HepG2 (cell line): ENCODE data around the gene LYSMD3. TPM values are rescaled to one million over a fixed set of nuclear protein-coding genes. Genes with fewer than 3 reads are reported as not detected.
A peak's percentile ranks its signal among the peaks of the same experiment; 100 is the strongest.

ENCODE experiments used
- ATF7 ChIP-seq, 2 experiments: fragments of 450-650 bp in 1 of 2; sonication (generic) in 1 of 2; formaldehyde crosslinking in 1 of 2; IDR thresholded peaks; 2 replicates each; pipeline versions ENCODE4 v1.4.0 to v1.6.1; 2016 to 2020; ENCODE audit warnings: antibody characterized with exemption in 1 of 2, mild to moderate bottlenecking in 1 of 2, missing genetic modification reagents in 1 of 2
- CBX1 ChIP-seq: IDR thresholded peaks from one replicate; pipeline ENCODE4 v1.6.1; 2016; ENCODE audit warnings: antibody characterized with exemption, low read depth
- CEBPZ ChIP-seq: IDR thresholded peaks from 2 replicates; pipeline ENCODE4 v1.6.1; 2012; ENCODE audit warnings: low read length, improper control_type of control experiment
- E2F5 ChIP-seq: sonication (generic); formaldehyde crosslinking; conservative IDR thresholded peaks from 2 replicates; pipeline ENCODE4 v1.4.0; 2020; ENCODE audit warnings: missing genetic modification reagents
- EP300 ChIP-seq, 3 experiments: sonication (generic) in 1 of 3; formaldehyde crosslinking in 1 of 3; IDR thresholded peaks; 2 replicates each; pipeline versions ENCODE4 v1.5.1 to v1.6.1; 2011 to 2020; ENCODE audit warnings: low read depth in 2 of 3, low read length in 2 of 3, borderline replicate concordance in 1 of 3, improper control_type of control experiment in 1 of 3, mild to moderate bottlenecking in 1 of 3, missing genetic modification reagents in 1 of 3, moderate library complexity in 1 of 3
- GABPB1 ChIP-seq: IDR thresholded peaks from 2 replicates; pipeline ENCODE4 v1.6.1; 2016; ENCODE audit warnings: mild to moderate bottlenecking, missing genetic modification reagents, moderate library complexity, missing compliant biosample characterization
- HDAC1 ChIP-seq: sonication (generic); formaldehyde crosslinking; IDR thresholded peaks from 2 replicates; pipeline ENCODE4 v1.5.1; 2020; ENCODE audit warnings: mild to moderate bottlenecking, missing genetic modification reagents
- HNF4A ChIP-seq: sonication (generic); formaldehyde crosslinking; IDR thresholded peaks from 2 replicates; pipeline ENCODE4 v1.4.0; 2020; ENCODE audit warnings: missing genetic modification reagents
- KDM5B ChIP-seq: sonication (generic); formaldehyde crosslinking; IDR thresholded peaks from 2 replicates; pipeline ENCODE4 v1.4.0; 2020; ENCODE audit warnings: missing genetic modification reagents, mild to moderate bottlenecking, borderline replicate concordance
- MEIS2 ChIP-seq: sonication (generic); formaldehyde crosslinking; IDR thresholded peaks from 2 replicates; pipeline ENCODE4 v1.9.0; 2021; ENCODE audit warnings: mild to moderate bottlenecking, missing genetic modification reagents
- MYPOP ChIP-seq: sonication (generic); formaldehyde crosslinking; IDR thresholded peaks from 2 replicates; pipeline ENCODE4 v1.8.1; 2023; ENCODE audit warnings: mild to moderate bottlenecking, moderate library complexity, missing genetic modification reagents
- NR2C2 ChIP-seq: sonication (generic); formaldehyde crosslinking; IDR thresholded peaks from 2 replicates; pipeline ENCODE4 v1.4.0; 2020; ENCODE audit warnings: missing genetic modification reagents, mild to moderate bottlenecking, moderate library complexity, borderline replicate concordance
- PRMT3 ChIP-seq: sonication (generic); formaldehyde crosslinking; IDR thresholded peaks from 2 replicates; pipeline ENCODE4 v1.8.1; 2022; ENCODE audit warnings: low read depth, mild to moderate bottlenecking, moderate library complexity, missing genetic modification reagents, borderline replicate concordance
- RBFOX2 ChIP-seq: fragments of 200-400 bp; formaldehyde crosslinking; IDR thresholded peaks from 2 replicates; pipeline ENCODE4 v1.6.1; 2017; ENCODE audit warnings: low read depth, mild to moderate bottlenecking, low read length
- TEF ChIP-seq: sonication (generic); formaldehyde crosslinking; IDR thresholded peaks from 2 replicates; pipeline ENCODE4 v1.5.0; 2020; ENCODE audit warnings: missing genetic modification reagents
- U2AF2 ChIP-seq: fragments of 200-400 bp; formaldehyde crosslinking; IDR thresholded peaks from 2 replicates; pipeline ENCODE4 v1.6.1; 2017; ENCODE audit warnings: low read depth, mild to moderate bottlenecking, low read length
- ZFP37 ChIP-seq: sonication (generic); formaldehyde crosslinking; IDR thresholded peaks from 2 replicates; pipeline ENCODE4 v1.4.0; 2020; ENCODE audit warnings: missing genetic modification reagents, borderline replicate concordance
- ZNF549 ChIP-seq: sonication (generic); formaldehyde crosslinking; IDR thresholded peaks from 2 replicates; pipeline ENCODE4 v1.5.0; 2020; ENCODE audit warnings: missing genetic modification reagents
- ZNF614 ChIP-seq: IDR thresholded peaks from 2 replicates; pipeline ENCODE4 v1.6.1; 2018; ENCODE audit warnings: missing biosample characterization, missing genetic modification reagents, inconsistent platforms, borderline replicate concordance
- ZNF788 ChIP-seq: sonication (generic); formaldehyde crosslinking; IDR thresholded peaks from 2 replicates; pipeline ENCODE4 v1.5.0; 2020; ENCODE audit warnings: mild to moderate bottlenecking, missing genetic modification reagents, borderline replicate concordance
- polyA plus RNA-seq, 8 experiments: library from polyadenylated mRNA; depleted of rRNA in 3 of 8; stranded (reverse) in 7 of 8; unstranded in 1 of 8; fragments of >200 nt; fragmentation: Illumina TruSeq in 4 of 8; extraction: Trizol in 4 of 8; gene quantifications; 2 replicates each; pipeline versions ENCODE4 v1.2.1 to v1.2.3, GENCODE V29; 2011 to 2016; ENCODE audit warnings: low read depth in 4 of 8, missing spikeins in 1 of 8, mixed read lengths in 1 of 8; ENCODE audit not compliant: insufficient read depth in 1 of 8
- total RNA-seq, 5 experiments: library from RNA; depleted of rRNA; stranded (reverse); fragments of >200 nt; fragmentation: Illumina TruSeq; extraction: Trizol; gene quantifications; 2 replicates each; pipeline ENCODE4 v1.2.3, GENCODE V29; 2016; ENCODE audit warnings: low read depth in 1 of 5
- TF ChIP-seq, protein P1 (sequence below): sonication (generic); formaldehyde crosslinking; IDR thresholded peaks from 2 replicates; pipeline ENCODE4 v1.8.0; 2022; ENCODE audit warnings: mild to moderate bottlenecking, missing genetic modification reagents, moderate library complexity

Gene LYSMD3
- total and polyA plus RNA-seq, 2 of the 13 experiments (the other 11 are each of a cell fraction or from before 2014, with no cell fraction given), result 9.1 to 13.8 TPM

DNA sequence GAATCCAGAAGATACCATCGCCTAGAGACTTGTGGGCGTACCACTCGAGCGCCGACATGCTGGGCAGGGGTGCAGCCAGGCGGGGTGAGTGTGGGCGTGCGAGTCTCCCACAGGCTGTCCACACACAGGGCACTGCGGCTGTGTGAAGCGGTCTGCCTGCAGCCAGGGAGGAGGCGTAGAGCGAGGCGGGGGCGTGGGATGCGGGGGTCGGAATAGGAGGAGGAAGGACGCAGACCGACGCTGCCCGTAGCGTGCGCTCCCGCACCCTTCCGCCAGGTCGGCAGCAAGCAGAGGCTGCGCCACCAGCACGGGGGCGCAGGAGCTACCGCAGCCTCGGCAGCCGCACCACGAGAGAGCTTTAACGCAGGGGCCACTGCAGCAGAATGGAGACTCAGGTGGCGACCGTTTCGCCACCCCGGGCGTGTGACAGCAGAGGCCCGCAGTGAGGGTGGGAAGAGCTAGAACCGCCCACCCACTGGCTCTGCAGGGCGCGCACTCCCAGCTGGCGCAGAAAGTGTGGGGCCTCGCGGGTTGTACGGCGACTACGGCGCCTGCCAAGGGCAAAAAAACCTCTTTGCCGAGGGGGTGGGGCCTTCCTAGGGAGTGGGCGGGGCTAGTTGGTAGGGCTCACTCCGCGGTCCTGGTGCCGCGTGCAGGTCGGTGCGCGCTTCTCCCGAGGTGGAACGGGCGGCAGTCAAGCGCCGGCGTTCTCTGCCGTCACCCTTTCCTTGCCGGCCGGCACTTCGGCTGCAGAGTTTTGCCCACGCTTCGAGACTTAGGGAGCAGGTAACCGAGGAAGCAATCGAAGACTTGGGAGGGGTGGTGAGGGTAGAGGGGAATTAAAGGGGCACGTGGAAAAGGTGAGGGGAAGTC, 54.9 kb downstream of the LYSMD3 start, which contains the start of the genes MBLAC2 and POLR3G (continued):
- no peak for TF ChIP-seq ATF7 (IDR thresholded peaks at IDR 0.05)
- TF ChIP-seq ATF7 (CRISPR knock-in tag; IDR thresholded peaks at IDR 0.05), result 0 out of 2 replicates have a peak, but pooled peaks have one; percentile 29
- TF ChIP-seq KDM5B (CRISPR knock-in tag), result peak; percentile 95; the same call in 1 of the 2 replicates
- peak; percentile 51; the same call in 1 of the 2 replicates for TF ChIP-seq PRMT3
- peak; percentile 91; the same call in 1 of the 2 replicates for TF ChIP-seq ZNF788 (CRISPR knock-in tag)
- TF ChIP-seq GABPB1 (CRISPR knock-in tag), result peak; percentile 83
- no peak; the same call in 1 of the 2 replicates for TF ChIP-seq ZFP37
- no peak for TF ChIP-seq ZNF549 (CRISPR knock-in tag)
- peak; percentile 72; the same call in 1 of the 2 replicates for TF ChIP-seq E2F5 (CRISPR knock-in tag)
- no peak for TF ChIP-seq HNF4A (CRISPR knock-in tag)
- peak; percentile 51 for TF ChIP-seq NR2C2
- TF ChIP-seq, protein P1, sequence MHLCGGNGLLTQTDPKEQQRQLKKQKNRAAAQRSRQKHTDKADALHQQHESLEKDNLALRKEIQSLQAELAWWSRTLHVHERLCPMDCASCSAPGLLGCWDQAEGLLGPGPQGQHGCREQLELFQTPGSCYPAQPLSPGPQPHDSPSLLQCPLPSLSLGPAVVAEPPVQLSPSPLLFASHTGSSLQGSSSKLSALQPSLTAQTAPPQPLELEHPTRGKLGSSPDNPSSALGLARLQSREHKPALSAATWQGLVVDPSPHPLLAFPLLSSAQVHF, result no peak
- no peak for TF ChIP-seq CEBPZ
- TF ChIP-seq CBX1, result peak; percentile 54
- no peak for TF ChIP-seq MEIS2
- peak; percentile 76 for TF ChIP-seq HDAC1
- 0 out of 4 replicates have a peak, but pooled peaks of 1 of the 2 experiments have one; percentile 30 for TF ChIP-seq EP300 (IDR thresholded peaks at IDR 0.05; ENCODE audit: low read depth in 2 of 2, low read length in 2 of 2)
- TF ChIP-seq EP300 (CRISPR knock-in tag; IDR thresholded peaks at IDR 0.05; ENCODE audit: borderline replicate concordance), result no peak; the same call in 1 of the 2 replicates
- TF ChIP-seq ZNF614 (CRISPR knock-in tag), result peak; percentile 54; the same call in 1 of the 2 replicates
- TF ChIP-seq MYPOP (CRISPR knock-in tag), result peak; percentile 97
- no peak for TF ChIP-seq TEF (CRISPR knock-in tag)
- no peak for TF ChIP-seq U2AF2
- peak; percentile 93 for TF ChIP-seq RBFOX2
